HFFc6 (cell line): ENCODE data around the gene ADAMTS17. TPM values are rescaled to one million over a fixed set of nuclear protein-coding genes. Genes with fewer than 3 reads are reported as not detected.

ENCODE experiments used
- DNase-seq: peaks from one replicate; pipeline ENCODE4 v3.0.0-alpha.2; 2018
- H3K27ac Mint-ChIP-seq: 2 replicates; pipeline ENCODE4 v1.8.0; 2020; ENCODE audit warnings: mild to moderate bottlenecking, mixed read lengths
- H3K27me3 Mint-ChIP-seq: 2 replicates; pipeline ENCODE4 v1.8.0; 2021; ENCODE audit warnings: mild to moderate bottlenecking, moderate library complexity, mixed read lengths; ENCODE audit not compliant: insufficient read depth
- H3K36me3 Mint-ChIP-seq: 2 replicates; pipeline ENCODE4 v1.8.0; 2021; ENCODE audit warnings: low read depth, mixed read lengths
- H3K4me1 Mint-ChIP-seq: 2 replicates; pipeline ENCODE4 v1.8.0; 2020; ENCODE audit warnings: low read depth, mixed read lengths
- H3K4me3 Mint-ChIP-seq: 2 replicates; pipeline ENCODE4 v1.8.0; 2020; ENCODE audit warnings: mild to moderate bottlenecking, moderate library complexity, mixed read lengths
- H3K9me3 Mint-ChIP-seq: 2 replicates; pipeline ENCODE4 v1.8.0; 2020; ENCODE audit warnings: mild to moderate bottlenecking, mixed read lengths
- CTCF ChIP-seq: fragments of 200-600 bp; sonication (generic); IDR thresholded peaks from 2 replicates; pipeline ENCODE4 v1.5.0; 2021; ENCODE audit warnings: antibody characterized with exemption, mild to moderate bottlenecking
- total RNA-seq, 6 experiments: library from RNA; stranded (reverse); fragmentation: NEBNext Ultra II Directional; extraction: Animal tissue kit (Norgen Biotek cat#: 25700); gene quantifications; 2 replicates in 1 of 6; 3 replicates in 5 of 6; pipeline ENCODE4 v1.2.3, GENCODE V29; 2021

Gene ADAMTS17
- total RNA-seq, 6 experiments from 2014 or later = not detected

- Mint-ChIP-seq H3K36me3 (no peaks in the 10 kb centered on the region), H3K4me1 (no peaks in the 10 kb centered on the region), H3K9me3 (peaks cover 34% of the 10 kb centered on the region; the same call in 1 of the 2 replicates), H3K27me3 (peaks cover 15% of the 10 kb centered on the region), H3K27ac (no peak overlapping the region), H3K4me3 (no peak overlapping the region)
- no peak for DNase-seq
- TF ChIP-seq CTCF = no peak
Observed at GRCh38 chr15:99994849-99995248, 346.9 kb downstream of the ADAMTS17 start.

- no peak overlapping the region for H3K27ac Mint-ChIP-seq
- H3K4me3 Mint-ChIP-seq = no peak overlapping the region
- TF ChIP-seq CTCF = no peak
- peaks cover 15% of the 10 kb centered on the region for H3K27me3 Mint-ChIP-seq
- H3K4me1 Mint-ChIP-seq = no peaks in the 10 kb centered on the region
- DNase-seq = no peak
- no peaks in the 10 kb centered on the region for H3K36me3 Mint-ChIP-seq
- peaks cover 36% of the 10 kb centered on the region; the same call in 1 of the 2 replicates for H3K9me3 Mint-ChIP-seq
Observed at GRCh38 chr15:99993681-99994131, 348.1 kb downstream of the ADAMTS17 start.

- H3K36me3 Mint-ChIP-seq = peaks cover 2% of the 10 kb centered on the region; the same call in 1 of the 2 replicates
- H3K27me3 Mint-ChIP-seq = peaks cover 14% of the 10 kb centered on the region
- H3K9me3 Mint-ChIP-seq = peaks cover 40% of the 10 kb centered on the region
- no peaks in the 10 kb centered on the region for H3K4me1 Mint-ChIP-seq
- TF ChIP-seq CTCF = no peak
- DNase-seq = no peak
- H3K4me3 Mint-ChIP-seq = no peak overlapping the region
- no peak overlapping the region for H3K27ac Mint-ChIP-seq
Observed at GRCh38 chr15:99993262-99993661, 348.5 kb downstream of the ADAMTS17 start.

- H3K27me3 Mint-ChIP-seq = peaks cover 9% of the 10 kb centered on the region
- no peak overlapping the region for H3K27ac Mint-ChIP-seq
- peaks cover 44% of the 10 kb centered on the region for H3K9me3 Mint-ChIP-seq
- TF ChIP-seq CTCF = no peak
- no peaks in the 10 kb centered on the region for H3K4me1 Mint-ChIP-seq
- no peak overlapping the region for H3K4me3 Mint-ChIP-seq
- H3K36me3 Mint-ChIP-seq = peaks cover 4% of the 10 kb centered on the region; the same call in 1 of the 2 replicates
- DNase-seq = no peak
Observed at GRCh38 chr15:99992611-99993231, 349.1 kb downstream of the ADAMTS17 start.

- H3K36me3 Mint-ChIP-seq = peaks cover 4% of the 10 kb centered on the region; the same call in 1 of the 2 replicates
- DNase-seq = no peak
- TF ChIP-seq CTCF = no peak
- H3K27me3 Mint-ChIP-seq = peaks cover 2% of the 10 kb centered on the region; the same call in 1 of the 2 replicates
- no peaks in the 10 kb centered on the region for H3K4me1 Mint-ChIP-seq
- H3K4me3 Mint-ChIP-seq = no peak overlapping the region
- H3K27ac Mint-ChIP-seq = no peak overlapping the region
- peaks cover 56% of the 10 kb centered on the region for H3K9me3 Mint-ChIP-seq
Observed at GRCh38 chr15:99989095-99989494, 352.7 kb downstream of the ADAMTS17 start.
